RWPE1 (cell line): ENCODE measurements around the gene BORCS5.

Experiments used
- CTCF ChIA-PET: fragments of 350-600 bp; sonication (Branson Sonifier 250); formaldehyde crosslinking; extraction: SDS; loops from one replicate; lab custom pipeline; 2021; lab: Yijun Ruan, JAX
- POLR2A ChIA-PET: fragments of 400-600 bp; formaldehyde crosslinking; extraction: SDS; loops from one replicate; lab custom pipeline; 2020; ENCODE audit warnings: antibody characterized with exemption; ENCODE audit not compliant: low non-redundant PET; lab: Yijun Ruan, JAX
- DNase-seq: peaks from one replicate; pipeline ENCODE4 v3.0.0; 2012; ENCODE audit warnings: low spot score
- H3K27ac ChIP-seq: fragments of 450-650 bp; 2 replicates; pipeline ENCODE4 v1.5.1; 2017
- CTCF ChIP-seq: fragments of 450-650 bp; conservative IDR thresholded peaks from 2 replicates; pipeline ENCODE4 v1.5.1; 2017; ENCODE audit warnings: low read depth, mild to moderate bottlenecking

The BORCS5 gene

GRCh38 chr12:12507121-12507520, 150.2 kb downstream of the BORCS5 start:
- POLR2A ChIA-PET = no interaction called here
- no peak for DNase-seq
- H3K27ac ChIP-seq = no peak overlapping the region
- TF ChIP-seq CTCF = no peak
- CTCF ChIA-PET = no interaction called here

GRCh38 chr12:12508612-12509011, 151.7 kb downstream of the BORCS5 start:
- POLR2A ChIA-PET = no interaction called here
- CTCF ChIA-PET = no interaction called here
- no peak overlapping the region for H3K27ac ChIP-seq
- no peak for TF ChIP-seq CTCF
- no peak for DNase-seq

GRCh38 chr12:12510141-12510540, 153.3 kb downstream of the BORCS5 start:
- peak; percentile 26 for DNase-seq
- no peak for TF ChIP-seq CTCF
- H3K27ac ChIP-seq = no peak overlapping the region
- CTCF ChIA-PET = interaction anchor here (1.0 kb wide), 1 partner anchor 161 kb away, joined by 3 read pairs; no protein-coding TSS in a partner anchor
- POLR2A ChIA-PET = interaction anchor here (1.0 kb wide), 1 partner anchor 51 kb away, joined by 5 read pairs; no protein-coding TSS in a partner anchor

- no peak for DNase-seq
- TF ChIP-seq CTCF = no peak
- ChIA-PET POLR2A (interaction anchor here (1.0 kb wide), 1 partner anchor 50 kb away, joined by 5 read pairs; no protein-coding TSS in a partner anchor), CTCF (interaction anchor here (1.0 kb wide), 1 partner anchor 161 kb away, joined by 3 read pairs; no protein-coding TSS in a partner anchor)
- no peak overlapping the region for H3K27ac ChIP-seq
Measured at GRCh38 chr12:12510551-12510950, 153.7 kb downstream of the BORCS5 start.

GRCh38 chr12:12511021-12511783, 154.3 kb downstream of the BORCS5 start:
- peak; percentile 24 for DNase-seq
- ChIA-PET POLR2A (interaction anchor here (1.0 kb wide), 1 partner anchor 50 kb away, joined by 5 read pairs; no protein-coding TSS in a partner anchor), CTCF (interaction anchor here (0.6 to 1.0 kb wide), 2 partner anchors 15 to 162 kb away, joined by 3 to 4 read pairs; no protein-coding TSS in a partner anchor)
- TF ChIP-seq CTCF = no peak
- no peak overlapping the region for H3K27ac ChIP-seq

GRCh38 chr12:12511895-12512711, 155.2 kb downstream of the BORCS5 start:
- CTCF ChIA-PET = interaction anchor here (0.6 kb wide), 1 partner anchor 14 kb away, joined by 4 read pairs; no protein-coding TSS in a partner anchor
- no peak overlapping the region for H3K27ac ChIP-seq
- POLR2A ChIA-PET = no interaction called here
- DNase-seq = no peak
- no peak for TF ChIP-seq CTCF
